Measurements from ENCODE around the gene JARID2. TPM values are rescaled to one million over a fixed set of nuclear protein-coding genes. Genes with fewer than 3 reads are reported as not detected.

Gene JARID2
- total RNA-seq, 1 donor from 2014 or later, result 17.9 TPM

DNA sequence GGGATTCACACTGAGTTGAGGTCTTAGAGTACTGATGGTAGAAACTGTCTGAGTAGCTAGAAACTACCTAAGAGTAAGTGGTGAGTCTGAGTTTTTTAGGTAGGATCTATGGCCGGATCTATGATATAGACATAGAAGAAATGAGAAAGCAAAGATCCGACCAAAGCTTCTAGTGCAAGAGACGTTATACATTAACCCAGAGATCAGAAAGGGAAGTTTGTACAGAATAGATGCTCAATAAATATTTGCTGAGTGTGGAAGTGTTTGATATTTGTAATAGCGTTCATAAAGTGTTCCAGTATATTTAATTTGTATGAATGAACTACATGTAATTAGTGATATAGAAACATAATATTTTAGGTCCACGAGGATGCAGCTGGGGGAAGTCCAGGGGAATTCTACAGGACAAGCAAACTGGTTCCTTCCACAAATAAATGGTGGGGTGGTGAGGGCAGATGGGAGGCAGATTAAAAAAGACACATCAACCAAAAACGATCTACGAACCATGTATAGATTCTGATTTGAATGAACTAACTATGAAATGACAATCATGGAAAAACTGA is 31.9 kb upstream of the JARID2 start:
- intact Hi-C loops (cut with DNase I), result no loop called here
- DNase-seq (ENCODE audit: extremely low spot score in 2 of 2), result no peak
- H3K27me3 ChIP-seq, result no peaks in the 10 kb centered on the region
- H3K27ac ChIP-seq, result no peak overlapping the region
- no peaks in the 10 kb centered on the region for H3K36me3 ChIP-seq
- no peak overlapping the region for H3K4me3 ChIP-seq
- no peaks in the 10 kb centered on the region for H3K9me3 ChIP-seq
- no peaks in the 10 kb centered on the region for H3K4me1 ChIP-seq
- TF ChIP-seq POLR2AphosphoS5 (IDR thresholded peaks at IDR 0.05; ENCODE audit: insufficient read depth in 1 of 2, low read depth in 1 of 2), result no peak
- TF ChIP-seq, protein P1, sequence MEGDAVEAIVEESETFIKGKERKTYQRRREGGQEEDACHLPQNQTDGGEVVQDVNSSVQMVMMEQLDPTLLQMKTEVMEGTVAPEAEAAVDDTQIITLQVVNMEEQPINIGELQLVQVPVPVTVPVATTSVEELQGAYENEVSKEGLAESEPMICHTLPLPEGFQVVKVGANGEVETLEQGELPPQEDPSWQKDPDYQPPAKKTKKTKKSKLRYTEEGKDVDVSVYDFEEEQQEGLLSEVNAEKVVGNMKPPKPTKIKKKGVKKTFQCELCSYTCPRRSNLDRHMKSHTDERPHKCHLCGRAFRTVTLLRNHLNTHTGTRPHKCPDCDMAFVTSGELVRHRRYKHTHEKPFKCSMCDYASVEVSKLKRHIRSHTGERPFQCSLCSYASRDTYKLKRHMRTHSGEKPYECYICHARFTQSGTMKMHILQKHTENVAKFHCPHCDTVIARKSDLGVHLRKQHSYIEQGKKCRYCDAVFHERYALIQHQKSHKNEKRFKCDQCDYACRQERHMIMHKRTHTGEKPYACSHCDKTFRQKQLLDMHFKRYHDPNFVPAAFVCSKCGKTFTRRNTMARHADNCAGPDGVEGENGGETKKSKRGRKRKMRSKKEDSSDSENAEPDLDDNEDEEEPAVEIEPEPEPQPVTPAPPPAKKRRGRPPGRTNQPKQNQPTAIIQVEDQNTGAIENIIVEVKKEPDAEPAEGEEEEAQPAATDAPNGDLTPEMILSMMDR (IDR thresholded peaks at IDR 0.05), result no peak

DNA sequence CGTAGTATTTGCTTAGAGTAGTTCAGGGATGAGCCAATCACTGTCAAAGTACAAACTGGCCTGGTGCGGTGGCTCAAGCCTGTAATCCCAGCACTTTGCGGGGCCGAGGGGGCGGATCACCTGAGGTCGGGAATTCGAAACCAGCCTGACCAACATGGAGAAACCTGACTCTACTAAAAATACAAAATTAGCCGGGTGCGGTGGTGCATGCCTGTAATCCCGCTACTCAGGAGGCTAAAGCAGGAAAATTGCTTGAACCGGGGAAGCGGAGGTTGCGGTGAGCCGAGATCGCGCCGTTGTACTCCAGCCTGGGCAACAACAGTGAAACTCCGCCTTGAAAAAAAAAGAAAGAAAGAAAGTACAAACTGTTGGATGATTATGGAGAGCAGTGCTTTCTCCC is 27.5 kb upstream of the JARID2 start:
- Histone ChIP-seq H3K9me3 (no peaks in the 10 kb centered on the region), H3K4me3 (no peak overlapping the region), H3K27me3 (no peaks in the 10 kb centered on the region), H3K36me3 (no peaks in the 10 kb centered on the region), H3K27ac (no peak overlapping the region), H3K4me1 (peaks cover 12% of the 10 kb centered on the region)
- intact Hi-C loops (cut with DNase I), result no loop called here
- no peak for TF ChIP-seq POLR2A (IDR thresholded peaks at IDR 0.05)
- DNase-seq (ENCODE audit: extremely low spot score in 2 of 2), result no peak

DNA sequence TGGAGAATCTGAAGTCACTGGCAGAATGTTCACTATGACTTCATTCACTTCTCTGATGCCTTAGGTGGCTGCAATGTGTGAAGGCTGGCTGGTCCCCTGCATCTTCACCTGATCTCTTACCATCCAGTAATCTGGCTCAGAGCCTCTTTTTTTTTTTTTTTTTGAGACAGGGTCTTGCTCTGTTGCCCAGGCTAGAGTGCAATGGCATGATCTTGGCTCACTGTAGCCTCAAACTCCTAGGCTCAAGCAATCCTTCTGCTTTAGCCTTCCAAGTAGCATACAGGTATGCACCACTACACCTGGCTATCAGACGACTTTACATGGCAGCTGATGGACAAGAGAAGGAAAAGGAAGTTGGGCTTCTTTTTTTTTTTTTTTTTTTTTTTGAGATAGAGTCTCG is 25.8 kb upstream of the JARID2 start:
- Histone ChIP-seq H3K27ac (no peak overlapping the region), H3K4me1 (peaks cover 12% of the 10 kb centered on the region), H3K36me3 (no peaks in the 10 kb centered on the region), H3K4me3 (no peak overlapping the region), H3K9me3 (no peaks in the 10 kb centered on the region), H3K27me3 (no peaks in the 10 kb centered on the region)
- TF ChIP-seq, protein P1 (IDR thresholded peaks at IDR 0.05), result no peak
- TF ChIP-seq POLR2AphosphoS5 (IDR thresholded peaks at IDR 0.05; ENCODE audit: insufficient read depth in 1 of 2, low read depth in 1 of 2), result no peak
- no peak for TF ChIP-seq POLR2A (IDR thresholded peaks at IDR 0.05)
- DNase-seq (ENCODE audit: extremely low spot score in 2 of 2), result no peak
- intact Hi-C loops (cut with DNase I), result no loop called here

DNA sequence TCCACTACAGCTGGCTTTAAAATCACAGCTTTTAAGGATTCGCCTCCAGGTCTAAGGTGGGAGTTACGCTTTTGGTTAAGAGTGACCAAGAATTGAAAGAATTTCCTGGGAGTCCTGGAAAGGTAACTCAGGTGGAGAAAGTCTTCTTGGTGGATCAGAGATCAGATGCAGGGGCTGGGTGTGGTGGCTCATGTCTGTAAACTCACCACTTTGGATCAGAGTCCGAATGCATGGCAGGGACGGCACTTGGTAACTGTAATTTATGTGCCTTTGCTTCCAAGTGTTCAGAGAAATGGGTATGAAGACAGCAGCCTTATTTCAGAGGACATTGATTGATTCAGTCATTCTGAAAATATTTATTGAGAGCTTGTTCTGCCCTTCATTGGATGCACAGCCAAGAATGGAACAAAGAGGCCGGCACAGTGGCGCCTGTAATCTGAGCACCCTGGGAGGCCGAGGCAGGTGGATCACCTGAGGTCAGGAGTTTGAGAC is 18.0 kb upstream of the JARID2 start:
- Histone ChIP-seq H3K36me3 (no peaks in the 10 kb centered on the region), H3K9me3 (no peaks in the 10 kb centered on the region), H3K27me3 (no peaks in the 10 kb centered on the region), H3K4me3 (no peak overlapping the region), H3K4me1 (no peaks in the 10 kb centered on the region), H3K27ac (no peak overlapping the region)
- DNase-seq (ENCODE audit: extremely low spot score in 2 of 2), result no peak
- TF ChIP-seq, protein P1 (IDR thresholded peaks at IDR 0.05), result no peak
- TF ChIP-seq POLR2AphosphoS5 (IDR thresholded peaks at IDR 0.05; ENCODE audit: insufficient read depth in 1 of 2, low read depth in 1 of 2) (no peak), POLR2A (IDR thresholded peaks at IDR 0.05) (no peak)
- intact Hi-C loops (cut with DNase I), result no loop called here

DNA sequence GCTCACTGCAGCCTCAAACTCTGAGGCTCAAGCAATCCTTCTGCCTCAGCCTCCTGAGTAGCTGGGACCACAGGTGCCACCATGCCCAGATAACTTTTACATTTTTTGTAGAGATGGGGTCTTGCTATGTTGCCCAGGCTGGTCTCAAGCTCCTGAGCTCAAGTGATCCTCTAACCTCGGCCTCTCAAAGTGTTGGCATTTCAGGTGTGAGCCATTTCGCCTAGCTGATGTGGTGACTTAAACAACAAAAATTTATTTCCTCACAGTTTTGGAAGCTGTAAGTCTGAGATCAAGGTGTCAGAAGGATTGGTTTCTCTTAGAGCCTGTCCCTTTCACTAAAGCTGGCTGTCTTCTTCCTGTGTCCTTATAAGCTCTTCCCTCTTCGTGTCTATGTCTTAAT is 15.0 kb upstream of the JARID2 start:
- no peak overlapping the region for H3K27ac ChIP-seq
- TF ChIP-seq POLR2A (IDR thresholded peaks at IDR 0.05) (no peak), POLR2AphosphoS5 (IDR thresholded peaks at IDR 0.05; ENCODE audit: insufficient read depth in 1 of 2, low read depth in 1 of 2) (no peak)
- TF ChIP-seq, protein P1 (IDR thresholded peaks at IDR 0.05), result no peak
- no peak for DNase-seq (ENCODE audit: extremely low spot score in 2 of 2)
- H3K9me3 ChIP-seq, result no peaks in the 10 kb centered on the region
- H3K4me3 ChIP-seq, result no peak overlapping the region
- H3K4me1 ChIP-seq, result no peaks in the 10 kb centered on the region
- no peaks in the 10 kb centered on the region for H3K27me3 ChIP-seq
- H3K36me3 ChIP-seq, result no peaks in the 10 kb centered on the region
- intact Hi-C loops (cut with DNase I), result no loop called here
